GM06990 (cell line): Measurements from ENCODE around the gene TRPM3.

ENCODE experiments used
- DNase-seq: peaks from one replicate; pipeline ENCODE4 v3.0.0-alpha.2; 2011; ENCODE audit not compliant: insufficient read length; ENCODE audit errors: extremely low read depth
- H3K27me3 ChIP-seq: replicated peaks from 2 replicates; pipeline ENCODE4 v1.6.0; 2011; ENCODE audit warnings: low read length; ENCODE audit not compliant: control insufficient read depth, insufficient read depth
- H3K36me3 ChIP-seq: 2 replicates; pipeline ENCODE4 v1.5.1; 2011; ENCODE audit warnings: low read length; ENCODE audit not compliant: control insufficient read depth, insufficient read depth
- H3K4me3 ChIP-seq: replicated peaks from 2 replicates; pipeline ENCODE4 v1.5.1; 2011; ENCODE audit warnings: low read depth, mild to moderate bottlenecking, control low read depth, low read length
- TF ChIP-seq, protein P1 (sequence below): IDR thresholded peaks from 2 replicates; pipeline ENCODE4 v1.5.1; 2011; ENCODE audit warnings: low read length, control low read depth, mild to moderate bottlenecking, inconsistent platforms; ENCODE audit not compliant: insufficient read depth, poor library complexity, severe bottlenecking

The TRPM3 gene

GRCh38 chr9:70880535-70880934 is 240.9 kb downstream of the TRPM3 start:
- Histone ChIP-seq H3K36me3 (no peaks in the 10 kb centered on the region), H3K27me3 (no peaks in the 10 kb centered on the region), H3K4me3 (no peak overlapping the region)
- no peak for DNase-seq
- TF ChIP-seq, protein P1, sequence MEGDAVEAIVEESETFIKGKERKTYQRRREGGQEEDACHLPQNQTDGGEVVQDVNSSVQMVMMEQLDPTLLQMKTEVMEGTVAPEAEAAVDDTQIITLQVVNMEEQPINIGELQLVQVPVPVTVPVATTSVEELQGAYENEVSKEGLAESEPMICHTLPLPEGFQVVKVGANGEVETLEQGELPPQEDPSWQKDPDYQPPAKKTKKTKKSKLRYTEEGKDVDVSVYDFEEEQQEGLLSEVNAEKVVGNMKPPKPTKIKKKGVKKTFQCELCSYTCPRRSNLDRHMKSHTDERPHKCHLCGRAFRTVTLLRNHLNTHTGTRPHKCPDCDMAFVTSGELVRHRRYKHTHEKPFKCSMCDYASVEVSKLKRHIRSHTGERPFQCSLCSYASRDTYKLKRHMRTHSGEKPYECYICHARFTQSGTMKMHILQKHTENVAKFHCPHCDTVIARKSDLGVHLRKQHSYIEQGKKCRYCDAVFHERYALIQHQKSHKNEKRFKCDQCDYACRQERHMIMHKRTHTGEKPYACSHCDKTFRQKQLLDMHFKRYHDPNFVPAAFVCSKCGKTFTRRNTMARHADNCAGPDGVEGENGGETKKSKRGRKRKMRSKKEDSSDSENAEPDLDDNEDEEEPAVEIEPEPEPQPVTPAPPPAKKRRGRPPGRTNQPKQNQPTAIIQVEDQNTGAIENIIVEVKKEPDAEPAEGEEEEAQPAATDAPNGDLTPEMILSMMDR, result no peak

DNA sequence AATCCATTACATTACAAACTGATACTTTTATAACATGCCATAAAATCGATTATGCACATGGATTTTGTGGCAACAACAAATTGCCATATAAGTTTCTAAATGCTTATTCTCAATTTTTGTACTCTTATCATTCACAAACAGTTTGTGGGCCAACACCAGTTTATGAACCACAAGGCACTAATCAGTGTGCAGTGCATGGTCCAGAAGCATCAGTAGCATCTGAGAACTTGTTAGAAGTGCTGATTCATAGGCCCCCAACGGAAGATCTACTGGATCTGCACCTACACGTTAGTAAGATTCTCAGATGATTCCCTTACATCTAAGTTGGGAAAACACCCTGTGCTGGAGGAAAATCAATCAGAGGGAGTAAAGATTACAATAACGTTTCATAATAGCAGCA is 242.8 kb downstream of the TRPM3 start:
- Histone ChIP-seq H3K4me3 (no peak overlapping the region), H3K36me3 (no peaks in the 10 kb centered on the region), H3K27me3 (no peaks in the 10 kb centered on the region)
- TF ChIP-seq, protein P1, result no peak
- no peak for DNase-seq

GRCh38 chr9:70874451-70874850 is 247.0 kb downstream of the TRPM3 start:
- H3K27me3 ChIP-seq, result no peaks in the 10 kb centered on the region
- H3K36me3 ChIP-seq, result no peaks in the 10 kb centered on the region
- no peak for DNase-seq
- TF ChIP-seq, protein P1, result no peak
- H3K4me3 ChIP-seq, result no peak overlapping the region

GRCh38 chr9:70873506-70873905 is 247.9 kb downstream of the TRPM3 start:
- H3K36me3 ChIP-seq, result no peaks in the 10 kb centered on the region
- no peak overlapping the region for H3K4me3 ChIP-seq
- H3K27me3 ChIP-seq, result no peaks in the 10 kb centered on the region
- DNase-seq, result no peak
- TF ChIP-seq, protein P1, result no peak

GRCh38 chr9:70868661-70869652 is 252.5 kb downstream of the TRPM3 start:
- no peaks in the 10 kb centered on the region for H3K27me3 ChIP-seq
- TF ChIP-seq, protein P1, result no peak
- H3K36me3 ChIP-seq, result no peaks in the 10 kb centered on the region
- no peak overlapping the region for H3K4me3 ChIP-seq
- DNase-seq, result no peak
